Measurements from ENCODE around the gene BLOC1S6.
A peak's percentile ranks its signal among the peaks of the same experiment; 100 is the strongest.

BLOC1S6 gene

DNA sequence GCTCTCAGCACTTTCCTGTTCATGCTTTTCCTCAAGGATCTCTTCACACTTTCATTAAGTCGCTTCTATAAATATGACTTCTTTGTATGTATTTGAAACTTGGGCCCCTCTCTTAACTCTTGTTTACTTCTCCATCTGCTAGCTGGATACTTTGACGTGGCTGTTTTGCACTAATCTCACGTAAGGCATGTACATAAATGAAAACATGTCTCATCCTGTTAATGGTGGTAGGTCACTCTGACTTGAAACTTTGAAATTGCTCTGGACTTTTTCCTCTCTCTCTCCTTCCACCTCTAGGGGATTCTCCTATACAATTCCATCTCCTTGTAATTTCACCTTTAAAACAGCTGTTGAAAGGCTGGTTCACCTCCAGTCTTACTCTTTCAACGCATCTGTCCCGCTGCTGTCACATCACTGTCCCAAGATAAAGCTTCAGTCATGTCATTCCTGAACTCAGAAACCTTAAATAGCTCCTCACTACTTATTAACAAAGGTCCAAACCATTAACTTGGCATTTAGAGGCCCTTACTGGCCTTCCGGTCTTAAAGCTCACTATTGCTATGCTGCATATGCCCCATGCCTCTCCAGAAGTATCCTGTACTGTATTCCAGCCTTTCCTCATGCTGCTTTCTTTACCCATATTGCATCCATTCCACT is 1.2 kb downstream of the BLOC1S6 start:
- DNase-seq (ENCODE audit: low read depth) = no peak

DNA sequence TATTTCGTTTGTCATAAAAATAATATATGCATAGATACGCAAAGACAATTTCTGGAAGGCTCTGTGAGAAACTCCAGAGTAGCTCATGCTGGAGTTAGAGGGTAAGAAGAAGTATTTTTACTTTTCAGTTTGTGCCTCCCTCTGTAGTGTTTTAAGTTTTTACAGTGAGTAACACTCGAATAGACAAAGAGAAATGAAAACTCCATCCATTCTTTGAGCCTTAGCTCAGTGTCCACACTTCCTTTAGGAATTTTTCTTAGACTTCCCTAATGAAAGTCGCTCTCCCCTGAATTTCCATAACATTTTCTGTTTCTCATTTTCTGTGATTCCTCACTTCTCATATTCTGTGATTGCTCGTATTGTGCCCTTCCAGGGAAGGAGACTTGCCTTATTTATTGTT is 2.1 kb downstream of the BLOC1S6 start:
- no peak for DNase-seq (ENCODE audit: low read depth)

DNA sequence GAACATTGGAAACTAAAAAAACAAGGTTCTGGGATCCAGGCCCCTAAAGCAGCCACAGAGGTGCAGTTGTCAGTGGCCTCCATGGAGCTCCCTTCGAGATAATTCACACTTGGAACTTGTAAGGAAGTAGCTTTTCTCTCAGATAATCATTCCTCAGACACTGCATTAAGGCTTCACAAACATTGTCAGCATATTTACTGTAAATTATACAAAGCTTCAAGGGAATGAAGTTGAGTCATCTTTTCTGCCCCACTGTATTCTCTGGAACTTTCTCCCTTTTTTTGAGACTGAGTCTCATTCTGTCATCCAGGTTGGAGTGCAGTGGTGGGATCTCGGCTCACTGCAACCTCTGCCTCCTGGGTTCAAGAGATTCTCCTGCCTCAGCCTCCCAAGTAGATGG is 7.1 kb downstream of the BLOC1S6 start:
- DNase-seq (ENCODE audit: low read depth) = no peak

DNA sequence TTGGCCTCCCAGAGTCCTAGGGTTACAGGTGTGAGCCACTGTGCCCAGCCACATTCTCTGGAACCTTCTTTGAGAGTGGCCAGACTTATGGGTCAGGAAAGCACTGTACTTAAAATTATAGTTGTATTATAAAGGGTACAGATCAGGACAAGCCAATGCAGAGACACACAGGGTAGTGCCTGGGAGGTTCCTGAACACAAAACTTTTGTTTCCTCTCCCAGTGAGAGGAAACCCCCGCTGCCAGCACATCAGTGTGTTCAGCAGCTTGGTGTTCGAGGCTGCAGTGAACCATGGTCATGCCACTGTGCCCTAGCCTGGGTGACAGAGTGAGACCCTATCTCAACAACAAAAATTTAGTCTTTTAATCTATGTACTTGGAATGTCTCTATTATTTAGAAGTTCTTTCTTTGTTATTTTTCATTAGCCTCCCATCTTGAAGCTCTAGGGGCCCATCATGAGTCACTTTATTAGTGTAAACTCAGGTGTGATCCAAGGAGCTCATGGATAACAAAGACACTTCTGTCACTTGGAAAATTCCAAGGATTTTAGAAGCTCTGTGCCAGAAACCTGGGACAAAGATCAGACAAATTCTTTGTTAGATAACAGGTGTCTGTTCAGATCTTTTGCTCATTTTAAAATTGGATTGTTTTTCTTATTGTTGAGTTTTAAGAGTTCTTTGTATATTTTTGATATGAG is 7.8 kb downstream of the BLOC1S6 start:
- no peak for DNase-seq (ENCODE audit: low read depth)

DNA sequence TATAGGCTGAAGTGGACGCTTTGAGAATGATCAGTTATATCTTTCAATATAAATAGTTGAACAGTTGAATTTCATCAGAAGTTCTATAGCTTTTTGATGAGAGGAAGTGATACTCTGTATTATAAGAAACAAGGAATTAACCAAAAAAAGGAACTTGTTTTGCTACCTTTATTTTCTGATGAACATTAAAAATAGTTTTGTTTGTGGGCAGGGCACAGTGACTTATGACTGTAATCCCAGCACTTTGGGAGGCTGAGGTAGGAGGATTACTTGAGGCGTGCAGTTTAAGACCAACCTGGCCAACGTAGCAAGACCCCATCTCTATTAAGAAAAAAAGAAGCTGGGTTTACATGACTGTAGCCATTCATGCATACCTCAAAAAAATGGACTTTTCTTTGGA is 16.7 kb downstream of the BLOC1S6 start:
- DNase-seq (ENCODE audit: low read depth) = no peak

DNA sequence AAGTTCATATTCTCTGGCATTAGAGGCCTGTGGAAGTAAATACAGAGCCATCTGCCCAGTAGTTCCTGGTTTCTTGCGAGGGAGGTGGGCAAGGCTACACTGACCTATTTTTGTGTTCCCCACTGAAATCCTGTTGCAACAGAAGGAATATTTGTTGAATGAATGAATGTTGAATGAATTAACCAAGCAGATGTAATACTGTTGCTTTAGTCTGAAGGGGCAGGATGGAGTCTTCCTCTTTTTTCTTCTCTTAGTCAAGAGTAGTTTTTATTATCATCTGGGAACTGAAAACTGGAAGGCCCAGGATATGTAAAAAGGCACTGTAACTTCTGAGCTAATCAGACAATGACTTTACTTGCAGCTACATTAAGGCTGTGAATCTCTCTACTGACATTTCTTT is 17.1 kb downstream of the BLOC1S6 start:
- DNase-seq (ENCODE audit: low read depth) = no peak

DNA sequence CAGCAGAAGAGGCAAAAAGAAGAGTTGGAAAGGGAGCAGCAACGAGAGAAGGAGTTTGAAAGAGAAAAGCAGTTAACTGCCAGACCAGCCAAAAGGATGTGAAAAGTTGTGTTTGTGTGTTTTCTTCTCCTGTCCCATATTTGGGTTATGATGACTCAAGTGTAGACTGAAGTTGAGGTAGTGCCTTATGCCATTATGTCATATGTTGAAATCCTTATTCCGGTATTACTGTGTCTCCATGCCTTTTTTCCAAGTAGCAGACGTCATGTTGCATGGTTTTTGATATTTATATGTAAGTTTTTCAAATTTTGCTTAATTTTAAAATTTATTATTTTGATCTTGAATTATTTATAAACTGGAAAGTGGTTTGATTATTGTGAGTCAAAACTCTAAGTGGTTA is 19.2 kb downstream of the BLOC1S6 start:
- no peak for DNase-seq (ENCODE audit: low read depth)

DNA sequence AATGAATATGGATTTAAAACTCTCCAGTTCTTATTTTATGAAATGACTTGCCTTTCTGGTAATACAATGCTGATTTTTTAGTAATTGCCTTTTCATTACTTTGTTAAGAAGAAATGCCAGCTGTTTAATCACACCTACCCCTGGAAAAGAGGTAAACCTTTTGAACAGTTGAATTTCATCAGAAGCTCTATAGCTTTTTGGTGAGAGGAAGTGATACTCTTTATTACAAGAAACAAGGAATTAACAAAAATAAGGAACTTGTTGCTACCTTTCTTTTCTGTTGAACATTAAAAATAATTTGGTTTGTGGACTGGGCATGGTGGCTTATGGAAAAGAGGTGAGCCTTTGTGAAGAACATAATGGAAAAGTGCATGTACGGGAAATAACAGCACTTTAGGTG is 19.7 kb downstream of the BLOC1S6 start:
- DNase-seq (ENCODE audit: low read depth) = no peak

DNA sequence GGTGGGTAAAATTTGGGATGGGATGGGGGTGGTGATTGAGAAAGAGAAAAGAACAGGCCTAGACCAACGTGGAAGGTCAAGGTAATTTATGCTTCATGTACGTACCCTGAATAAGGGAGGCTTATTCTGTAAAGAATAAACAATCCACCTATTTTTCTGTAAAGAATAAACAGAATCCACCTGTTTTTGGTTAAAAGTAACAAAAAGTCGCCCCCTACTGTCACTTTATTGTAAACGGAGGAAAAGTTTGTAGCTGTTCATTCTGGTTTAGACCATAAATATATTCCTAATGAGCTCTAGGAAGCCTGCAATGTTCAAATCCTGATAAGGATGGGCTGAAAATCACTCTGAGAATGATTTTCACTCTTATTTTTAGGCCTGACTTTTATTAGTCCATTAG is 24.1 kb downstream of the BLOC1S6 start:
- DNase-seq (ENCODE audit: low read depth) = no peak

DNA sequence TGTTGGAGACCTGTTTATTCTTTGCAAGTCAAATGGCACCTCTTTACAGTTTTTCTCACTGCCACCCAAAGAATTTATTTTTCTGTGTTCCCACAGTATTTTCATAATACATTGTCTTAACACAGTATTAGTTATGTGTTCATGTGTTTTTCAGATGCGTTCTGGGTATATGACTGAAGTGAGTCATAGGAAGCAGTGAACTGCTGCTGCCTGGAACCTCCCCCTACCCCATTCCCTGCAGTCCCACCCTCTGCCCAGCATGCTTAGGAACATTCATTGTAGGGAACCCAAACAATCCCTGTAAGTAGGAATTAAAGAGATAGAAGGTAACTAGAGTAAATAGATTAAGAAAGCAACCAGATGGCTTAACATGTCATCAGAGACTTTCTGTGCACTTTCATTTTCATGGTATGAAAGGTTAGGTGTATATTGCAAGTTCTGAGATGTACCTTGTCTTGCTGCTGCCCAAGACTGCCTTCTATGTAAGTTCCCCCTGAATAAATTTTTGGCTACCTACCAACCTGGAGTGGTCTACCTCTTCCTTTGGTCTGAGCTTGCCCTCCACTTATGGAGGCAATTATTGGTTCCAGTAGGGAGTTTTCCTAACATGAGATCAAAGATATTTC is 25.7 kb downstream of the BLOC1S6 start:
- DNase-seq (ENCODE audit: low read depth) = no peak

DNA sequence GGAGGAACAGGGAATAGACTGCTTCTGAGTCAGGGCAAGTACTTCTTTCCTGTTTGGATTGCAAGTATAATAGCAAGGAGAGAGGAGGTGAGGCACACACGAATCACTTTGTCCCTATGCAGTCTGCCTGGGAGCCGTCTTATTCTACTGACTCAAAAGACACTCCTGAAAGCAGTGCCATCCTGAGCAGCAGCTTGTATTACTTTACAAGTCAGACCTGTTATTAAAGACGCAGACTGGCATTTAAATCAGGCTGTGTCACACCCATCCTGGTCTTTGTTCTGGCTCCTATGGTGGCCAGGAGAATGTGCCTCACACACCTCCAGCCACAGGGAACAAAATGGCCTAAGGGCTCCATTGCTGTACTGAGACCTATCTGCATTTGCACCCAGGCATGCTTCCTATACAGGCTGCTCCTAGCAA is 29.7 kb downstream of the BLOC1S6 start:
- DNase-seq (ENCODE audit: low read depth) = no peak

DNA sequence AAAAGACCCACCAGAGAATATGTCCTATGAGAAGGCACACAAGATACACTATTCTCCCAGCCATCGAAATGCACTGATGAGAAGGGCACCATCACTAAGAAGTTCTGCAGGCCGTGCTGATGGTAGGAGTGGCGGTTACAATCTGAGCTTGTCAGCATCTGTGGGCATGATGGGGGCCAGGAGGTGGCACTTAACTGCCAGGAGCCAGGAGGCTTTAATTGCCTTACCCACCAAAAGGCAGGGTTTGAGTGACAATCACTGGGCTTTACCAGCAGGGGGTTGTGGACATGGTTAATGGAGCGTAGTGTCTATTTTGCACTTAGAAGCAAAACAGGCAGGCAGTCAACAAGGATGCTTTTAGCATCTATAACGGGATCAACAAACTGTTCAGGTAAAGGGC is 31.6 kb downstream of the BLOC1S6 start:
- DNase-seq (ENCODE audit: low read depth) = no peak

DNA sequence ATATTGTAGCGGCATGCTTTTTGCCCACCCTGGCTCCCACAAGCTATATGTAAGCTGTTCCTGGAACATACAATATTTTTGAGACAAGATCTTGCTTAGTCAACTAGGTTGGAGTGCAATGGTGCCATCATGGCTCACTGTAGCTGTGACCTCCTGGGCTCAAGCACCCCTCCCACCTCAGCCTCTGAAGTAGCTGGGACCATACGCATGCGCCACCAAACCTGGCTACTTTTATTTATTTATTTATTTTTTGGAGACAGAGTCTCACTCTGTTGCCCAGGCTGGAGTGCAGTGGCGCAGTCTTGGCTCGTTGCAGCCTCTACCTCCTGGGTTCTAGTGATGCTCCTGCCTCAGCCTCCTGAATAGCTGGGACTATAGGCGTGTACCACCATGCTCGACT is 41.0 kb downstream of the BLOC1S6 start:
- no peak for DNase-seq (ENCODE audit: low read depth)

DNA sequence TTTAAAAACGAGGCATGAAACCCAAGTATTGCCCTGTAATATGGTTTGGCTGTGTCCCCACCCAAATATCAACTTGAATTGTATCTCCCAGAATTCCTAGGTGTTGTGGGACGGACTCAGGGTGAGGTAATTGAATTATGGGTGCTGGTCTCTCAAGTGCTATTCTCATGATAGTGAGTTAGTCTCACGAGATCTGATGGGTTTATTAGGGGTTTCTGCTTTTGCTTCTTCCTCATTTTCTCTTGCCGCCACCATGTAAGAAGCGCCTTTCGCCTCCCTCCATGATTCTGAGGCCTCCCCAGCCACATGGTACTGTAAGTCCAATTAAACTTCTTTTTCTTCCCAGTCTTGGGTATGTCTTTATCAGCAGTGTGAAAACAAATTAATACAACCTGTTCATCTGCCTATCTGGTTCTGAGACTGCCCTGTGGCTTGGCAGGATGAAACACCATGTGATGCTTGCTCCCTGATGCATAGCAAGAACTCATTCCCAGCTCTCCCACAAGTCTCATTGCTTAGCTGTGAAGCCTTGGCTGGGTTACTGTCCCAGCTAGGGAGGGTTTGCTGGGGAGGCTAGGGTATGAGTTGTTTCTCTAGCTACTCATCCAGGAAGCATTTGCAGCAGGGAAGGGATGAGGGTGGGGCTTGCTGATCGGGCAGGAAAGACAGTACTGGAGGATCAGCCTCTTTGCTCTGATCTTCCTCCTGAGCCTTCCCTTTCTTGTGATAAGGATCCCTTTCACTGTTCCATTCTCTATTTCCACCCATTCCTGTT is 43.9 kb downstream of the BLOC1S6 start:
- DNase-seq (ENCODE audit: low read depth) = no peak

DNA sequence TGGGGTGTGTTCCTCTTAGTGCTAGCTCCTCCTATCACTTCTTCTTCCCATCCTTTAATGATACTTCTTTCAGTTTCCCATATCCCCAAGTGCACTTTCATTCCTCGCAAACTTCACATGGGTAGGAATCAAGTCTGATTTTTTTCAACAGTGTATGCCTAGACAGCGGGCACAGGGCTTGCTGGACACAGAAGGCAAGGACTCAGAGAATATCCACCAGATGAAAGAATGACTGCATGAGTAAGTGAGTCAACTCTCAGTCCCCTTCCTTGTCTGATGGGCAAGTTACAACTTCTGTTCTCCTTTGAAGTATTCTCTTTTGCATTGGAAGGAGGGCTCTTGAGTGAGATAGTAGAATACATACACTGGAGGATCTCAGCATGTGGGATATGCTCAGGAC is 44.6 kb downstream of the BLOC1S6 start:
- DNase-seq (ENCODE audit: low read depth) = no peak

DNA sequence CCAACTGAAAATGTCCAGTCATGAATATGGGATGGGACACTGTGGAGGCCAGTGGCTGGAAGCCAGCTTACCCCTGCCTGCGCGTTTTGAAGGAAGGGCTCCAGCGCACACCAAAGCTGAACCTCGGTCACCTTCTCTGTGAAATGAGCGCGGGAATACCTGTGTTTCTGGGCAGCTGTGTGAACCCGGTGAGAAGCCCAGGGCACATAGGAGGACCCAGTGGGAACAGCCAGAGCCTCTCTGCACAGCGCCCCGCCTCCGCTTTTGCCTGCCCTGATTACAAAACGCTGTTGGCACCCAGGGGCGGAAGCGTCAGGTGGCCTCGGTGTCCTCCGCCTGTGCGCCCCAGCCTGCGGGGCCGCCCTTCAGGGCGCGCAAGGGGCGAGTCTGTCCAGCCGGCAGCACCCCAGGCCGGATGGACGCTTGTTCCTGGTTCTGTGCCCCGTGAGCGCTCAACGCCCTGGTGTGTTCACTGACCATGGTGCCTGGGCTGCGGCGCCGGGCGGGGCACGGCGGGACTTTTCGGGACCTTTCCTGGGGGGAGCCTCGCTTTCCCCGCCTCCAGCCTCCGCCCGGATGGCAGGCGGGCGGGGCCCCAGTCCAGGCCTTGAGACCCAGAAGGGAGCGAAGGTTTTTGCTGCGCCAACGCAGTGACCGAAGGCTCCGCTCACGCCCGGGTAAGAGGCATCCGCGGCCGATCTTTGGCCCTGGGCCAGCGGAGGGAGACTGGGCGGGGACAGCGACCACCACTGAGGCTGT is 47.4 kb downstream of the BLOC1S6 start, which contains the start of gene SQOR:
Gene SQOR (plus strand): TSS at position 598 of the 759 bp plus-strand sequence. CDS start 23,895 bp downstream, outside the sequence.
- DNase-seq (ENCODE audit: low read depth) = peak; percentile 63

DNA sequence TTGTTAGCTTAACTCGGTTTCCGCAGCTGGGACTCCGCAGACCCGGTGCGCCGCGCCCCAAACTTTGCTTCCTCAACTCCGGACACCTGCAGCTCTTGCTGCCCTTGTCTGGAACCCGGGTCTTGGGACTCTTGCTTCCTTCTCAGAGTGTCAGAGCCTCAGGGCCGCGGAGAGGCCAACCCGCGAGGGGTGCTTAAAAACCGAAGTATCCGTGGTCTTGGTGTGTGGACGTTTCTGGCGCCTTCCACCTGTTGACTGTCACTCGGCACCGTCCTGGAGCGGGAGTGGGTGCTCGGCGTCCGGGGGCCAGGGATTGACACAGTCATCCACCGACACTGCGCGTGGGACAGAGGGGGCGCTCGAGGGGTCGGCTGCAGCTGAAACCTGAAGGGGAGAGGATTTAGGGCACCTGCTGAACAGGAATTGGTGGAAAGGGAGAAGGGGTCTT is 48.0 kb downstream of the BLOC1S6 start:
- DNase-seq (ENCODE audit: low read depth) = peak; percentile 58

DNA sequence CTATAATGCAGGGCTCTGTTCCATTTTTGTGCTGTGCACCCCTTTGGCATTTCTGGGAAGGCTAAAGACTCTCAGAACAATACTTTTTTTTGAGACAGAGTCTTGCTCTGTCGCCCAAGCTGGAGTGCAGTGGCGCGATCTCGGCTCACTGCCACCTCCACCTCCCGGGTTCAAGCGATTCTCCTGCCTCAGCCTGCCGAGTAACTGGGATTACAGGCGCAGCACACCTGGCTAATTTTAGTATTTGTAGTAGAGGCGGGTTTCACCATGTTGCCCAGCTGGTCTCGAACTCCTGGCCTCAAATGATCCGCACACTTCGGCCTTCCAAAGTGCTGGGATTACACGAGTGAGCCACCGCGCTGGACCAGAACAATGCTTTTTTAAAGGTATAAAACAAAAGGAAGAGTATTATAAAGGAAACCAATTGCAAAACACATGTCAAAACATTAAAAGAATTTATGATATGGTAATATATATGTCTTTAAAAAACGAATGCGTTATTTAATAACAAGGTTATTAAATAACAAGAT is 48.6 kb downstream of the BLOC1S6 start:
- no peak for DNase-seq (ENCODE audit: low read depth)

DNA sequence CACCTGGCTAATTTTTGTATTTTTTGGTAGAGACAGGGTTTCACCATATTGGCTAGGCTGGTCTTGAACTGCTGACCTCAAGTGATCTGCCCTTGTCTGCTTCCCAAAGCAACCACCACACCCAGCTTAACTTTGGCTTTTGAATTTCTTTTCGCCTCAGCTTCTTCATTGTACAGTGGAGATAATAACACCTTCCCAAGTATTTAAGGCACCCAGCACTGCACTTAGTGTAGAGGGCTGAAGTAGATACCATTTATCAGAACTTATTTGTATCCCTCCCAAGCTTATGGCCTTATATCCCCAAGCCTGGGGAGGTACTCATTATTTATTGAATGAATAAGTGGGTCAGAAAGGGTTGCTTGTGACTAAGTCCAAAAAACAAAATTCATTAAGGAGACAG is 50.0 kb downstream of the BLOC1S6 start:
- no peak for DNase-seq (ENCODE audit: low read depth)

DNA sequence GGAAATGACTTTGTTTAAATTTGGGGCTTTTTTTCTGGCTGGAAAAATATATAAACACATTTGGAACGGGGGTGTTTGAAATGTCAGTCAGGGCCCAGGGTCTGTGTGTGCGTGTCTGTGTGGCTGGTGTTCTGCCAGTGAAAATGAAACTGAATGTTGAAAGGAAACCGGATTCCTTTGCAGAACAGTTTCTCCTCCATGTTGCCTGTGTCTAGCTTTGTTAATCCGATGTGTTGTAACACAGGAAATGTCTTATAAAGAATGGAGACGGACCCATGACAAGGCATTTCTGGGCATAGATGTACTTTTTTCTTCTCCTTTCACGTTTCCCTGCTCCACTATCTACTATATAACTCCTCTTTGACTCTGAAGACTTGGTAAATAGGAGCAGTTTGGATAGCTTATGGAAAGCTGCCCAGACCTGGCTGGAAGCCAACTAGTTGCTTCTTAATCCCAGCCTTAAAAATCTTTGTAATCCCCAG is 50.4 kb downstream of the BLOC1S6 start:
- DNase-seq (ENCODE audit: low read depth) = no peak

DNA sequence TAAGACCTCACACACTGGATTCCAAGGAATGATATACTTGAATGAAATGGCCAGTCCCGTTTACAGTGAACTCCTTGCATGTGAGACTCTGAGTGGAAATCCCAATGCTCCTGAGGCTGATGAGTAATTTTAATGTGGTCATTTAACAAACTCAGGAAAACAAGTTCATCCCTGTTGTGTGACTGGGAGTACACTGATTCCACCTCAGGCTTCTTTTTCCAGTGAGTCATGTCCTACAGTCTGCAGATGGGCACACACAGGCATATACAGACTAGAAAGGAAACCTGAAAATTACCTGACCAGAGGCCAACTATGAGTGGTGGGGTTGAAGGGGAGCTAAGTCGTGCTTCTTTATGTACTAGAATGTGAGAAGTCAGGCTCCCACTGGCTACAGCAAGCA is 53.4 kb downstream of the BLOC1S6 start:
- no peak for DNase-seq (ENCODE audit: low read depth)
